Pancreas (tissue), 10 donors: Measurements from ENCODE around the gene CCDC159. TPM values are rescaled to one million over a fixed set of nuclear protein-coding genes. Genes with fewer than 3 reads are reported as not detected.

Experiments used
- ATAC-seq, 4 donors: fragments of 200-7000 bp; cut with Tn5 transposase; one replicate each; pipeline versions ENCODE4 v1.8.0 to v1.9.1; 2020; ENCODE audit warnings: mild to moderate bottlenecking in 4 of 4, moderate library complexity in 4 of 4
- DNase-seq, 6 donors: peaks; one replicate each; pipeline ENCODE4 v3.0.0-alpha.2; 2020
- FAIRE-seq: peaks from 2 replicates; lab custom pipeline; 2012; peaks lifted over from hg19 to GRCh38; lab: Jason Lieb, UNC
- H3K27ac ChIP-seq, 4 donors: fragments of 200-600 bp; sonication (generic); 1 replicate in 3 of 4; 2 replicates in 1 of 4; pipeline versions ENCODE4 v1.5.0 to v1.8.0; 2020
- H3K27me3 ChIP-seq, 4 donors: fragments of 200-600 bp; one replicate each; pipeline ENCODE4 v1.8.0; 2021
- H3K36me3 ChIP-seq, 3 donors: fragments of 200-600 bp; sonication (generic) in 1 of 3; one replicate each; pipeline versions ENCODE4 v1.5.0 to v1.8.0; 2020 to 2021
- H3K4me1 ChIP-seq, 3 donors: fragments of 200-600 bp; one replicate each; pipeline ENCODE4 v1.8.0; 2021
- H3K4me3 ChIP-seq, 4 donors: fragments of 200-600 bp; sonication (generic) in 2 of 4; one replicate each; pipeline versions ENCODE4 v1.5.0 to v1.8.0; 2020 to 2021
- H3K9me3 ChIP-seq, 4 donors: fragments of 200-600 bp; one replicate each; pipeline ENCODE4 v1.8.0; 2021
- CTCF ChIP-seq, 4 donors: fragments of 200-600 bp; sonication (generic) in 3 of 4; IDR thresholded peaks; one replicate each; pipeline versions ENCODE4 v1.5.0 to v1.8.0; 2021; ENCODE audit warnings: antibody characterized with exemption in 4 of 4
- WGBS, 2 donors: extraction: QIAGEN DNeasy Blood & Tissue Kit; methylation state at CpG; one replicate each; pipeline ENCODE4 v1.1.7; 2013; 5-methylcytosine and 5-hydroxymethylcytosine counted together
- intact Hi-C, 3 donors: fragments of 100-400 bp; cut with DNase I; formaldehyde crosslinking; loops; one replicate each; pipeline versions ENCODE4 v1.11.1 to v1.14.2; 2022
- polyA plus RNA-seq, 2 donors: library from polyadenylated mRNA; stranded (reverse); fragments of 200-250 nt; gene quantifications; one replicate each; pipeline ENCODE4 v1.2.3, GENCODE V29; 2013
- total RNA-seq, 6 donors: library from RNA; stranded (reverse); fragmentation: NEBNext Ultra II Directional in 4 of 6; extraction: Animal tissue kit (Norgen Biotek cat#: 25700) in 4 of 6; gene quantifications; one replicate each; pipeline versions ENCODE4 v1.2.1 to v1.2.4, GENCODE V29; 2021 to 2023
- donor health status: healthy with polysubstance abuse.
- donor health status: DM: no; HTN: no; CAD: no; lungs with moderate emphysema.
- donor health status: DM: no; HTN: no; CAD: no.
- donor health status: control.
- donor health status: control.
- donor health status: Bipolar disorder and iron deficiency.
- donor health status: DM: yes; HTN: yes; CAD: no.
- donor health status: DM: no; HTN: no; CAD: no.
- donor health status: DM: no; HTN: no; CAD: no.
- donor health status: DM: yes; HTN: yes; CAD: no.

Gene CCDC159
- total and polyA plus RNA-seq, 8 donors, result 11.6 to 106 (median 15.6) TPM

GRCh38 chr19:11361037-11361770, 14.9 kb downstream of the CCDC159 start:
- intact Hi-C loops, result no loop called here
- DNase-seq, result peak in 5 of 6 donors; percentile 56 to 84 (median 72)
- Histone ChIP-seq H3K27ac (no peak overlapping the region), H3K9me3 (no peaks in the 10 kb centered on the region), H3K27me3 (no peaks in the 10 kb centered on the region), H3K36me3 (no peaks in the 10 kb centered on the region), H3K4me1 (no peaks in the 10 kb centered on the region), H3K4me3 (no peak overlapping the region)
- ATAC-seq, result peak; percentile 22 to 86 (median 60)
- TF ChIP-seq CTCF (IDR thresholded peaks at IDR 0.05), result no peak
- FAIRE-seq, result no peak
- WGBS, 2 donors, result 69 to 71% methylated on average over 43 of the region's 43 CpGs

GRCh38 chr19:11361771-11362731, 15.7 kb downstream of the CCDC159 start:
- TF ChIP-seq CTCF (IDR thresholded peaks at IDR 0.05), result no peak
- WGBS, 2 donors, result 89 to 92% methylated on average over 35 of the region's 35 CpGs
- Histone ChIP-seq H3K9me3 (no peaks in the 10 kb centered on the region), H3K36me3 (no peaks in the 10 kb centered on the region), H3K4me3 (no peak overlapping the region), H3K27me3 (no peaks in the 10 kb centered on the region), H3K4me1 (no peaks in the 10 kb centered on the region), H3K27ac (no peak overlapping the region)
- DNase-seq, result peak in 1 of 6 donors; percentile 35
- ATAC-seq, result no peak
- FAIRE-seq, result no peak
- intact Hi-C loops, result no loop called here

- Histone ChIP-seq H3K36me3 (no peaks in the 10 kb centered on the region), H3K27me3 (no peaks in the 10 kb centered on the region), H3K4me1 (no peaks in the 10 kb centered on the region), H3K4me3 (no peak overlapping the region), H3K27ac (no peak overlapping the region), H3K9me3 (no peaks in the 10 kb centered on the region)
- FAIRE-seq (no peak), ATAC-seq (no peak), DNase-seq (no peak)
- 92 to 93% methylated on average over 10 of the region's 10 CpGs for WGBS, 2 donors
- TF ChIP-seq CTCF (IDR thresholded peaks at IDR 0.05), result no peak
- intact Hi-C loops, result no loop called here
These were observed 17.6 kb downstream of the CCDC159 start for GRCh38 chr19:11363881-11364280.

- Histone ChIP-seq H3K27me3 (no peaks in the 10 kb centered on the region), H3K9me3 (no peaks in the 10 kb centered on the region), H3K36me3 (no peaks in the 10 kb centered on the region), H3K4me1 (no peaks in the 10 kb centered on the region), H3K27ac (no peak overlapping the region), H3K4me3 (no peak overlapping the region)
- TF ChIP-seq CTCF (IDR thresholded peaks at IDR 0.05), result no peak
- ATAC-seq (no peak), FAIRE-seq (no peak), DNase-seq (no peak)
- 91 to 92% methylated on average over 21 to 28 of the region's 28 CpGs for WGBS, 2 donors
- intact Hi-C loops, result no loop called here
These were observed 18.1 kb downstream of the CCDC159 start for GRCh38 chr19:11364296-11364904.
